Endothelial cell of umbilical vein (primary cell): Measurements from ENCODE around the gene CCDC187. TPM values are rescaled to one million over a fixed set of nuclear protein-coding genes. Genes with fewer than 3 reads are reported as not detected.

ENCODE experiments used
- BruUV-seq: library from RNA; stranded (reverse); fragments of 400-500 nt; replicated peaks from 2 replicates; lab custom pipeline; 2021; lab: Mats Ljungman, UMichigan
- CTCF ChIA-PET: fragments of 300-600, 350-600 bp; sonication (Branson Sonifier 250); formaldehyde crosslinking; loops from one replicate; lab custom pipeline; 2021; ENCODE audit warnings: antibody characterized with exemption, inconsistent platforms; lab: Charles Lee
- POLR2A ChIA-PET: fragments of 300-600, 350-600 bp; sonication (Branson Sonifier 250); formaldehyde crosslinking; loops from one replicate; lab custom pipeline; 2021; ENCODE audit warnings: antibody characterized with exemption, inconsistent platforms; lab: Charles Lee
- DNase-seq: peaks from one replicate; pipeline ENCODE4 v3.0.0-alpha.2; 2011; ENCODE audit warnings: low read depth, low spot score
- FAIRE-seq: peaks from 2 replicates; lab custom pipeline; 2011; peaks lifted over from hg19 to GRCh38; lab: Jason Lieb, UNC
- H2AFZ ChIP-seq: 2 replicates; pipeline ENCODE4 v1.6.0; 2012; ENCODE audit warnings: low read depth, low read length, control low read depth, inconsistent platforms
- H3K27ac ChIP-seq: 2 replicates; pipeline ENCODE4 v1.5.1; 2011; ENCODE audit warnings: low read depth, mild to moderate bottlenecking, control low read depth, low read length, moderate library complexity; ENCODE audit not compliant: insufficient read depth
- H3K27me3 ChIP-seq, 2 experiments: 2 replicates each; pipeline versions ENCODE4 v1.6.0 to v1.6.1; 2011; ENCODE audit warnings: low read length in 2 of 2, mixed read lengths in 1 of 2; ENCODE audit not compliant: control insufficient read depth in 2 of 2, insufficient read depth in 2 of 2
- H3K36me3 ChIP-seq, 2 experiments: 2 replicates in 1 of 2; 3 replicates in 1 of 2; pipeline ENCODE4 v1.5.1; 2011; ENCODE audit warnings: low read length in 2 of 2, mild to moderate bottlenecking in 1 of 2, moderate library complexity in 1 of 2; ENCODE audit not compliant: control insufficient read depth in 2 of 2, insufficient read depth in 2 of 2; ENCODE audit errors: extremely low read depth in 1 of 2
- H3K4me1 ChIP-seq: 3 replicates; pipeline ENCODE4 v1.5.1; 2011; ENCODE audit warnings: mild to moderate bottlenecking, low read length; ENCODE audit not compliant: control insufficient read depth, insufficient read depth; ENCODE audit errors: extremely low read depth
- H3K4me2 ChIP-seq: 2 replicates; pipeline ENCODE4 v1.6.1; 2011; ENCODE audit warnings: low read length, control low read depth, mixed read lengths; ENCODE audit not compliant: insufficient read depth
- H3K4me3 ChIP-seq, 3 experiments: fragments of 200-600 bp in 1 of 3; sonication (generic), shearing (Covaris generic) in 1 of 3; replicated peaks in 1 of 3; 2 replicates each; pipeline ENCODE4 v1.5.1; 2011 to 2016; ENCODE audit warnings: control low read depth in 3 of 3, low read length in 3 of 3, mild to moderate bottlenecking in 2 of 3, inconsistent platforms in 1 of 3, low read depth in 1 of 3, moderate library complexity in 1 of 3; ENCODE audit not compliant: insufficient read depth in 1 of 3
- H3K79me2 ChIP-seq: 2 replicates; pipeline ENCODE4 v1.6.0; 2012; ENCODE audit warnings: low read length, inconsistent platforms; ENCODE audit not compliant: control insufficient read depth, insufficient read depth
- H3K9ac ChIP-seq: replicated peaks from 2 replicates; pipeline ENCODE3; 2011; ENCODE audit warnings: low read length, control low read depth; ENCODE audit not compliant: insufficient read depth; ENCODE audit errors: extremely low read depth
- H3K9me1 ChIP-seq: replicated peaks from 3 replicates; pipeline ENCODE4 v1.6.0; 2011; ENCODE audit warnings: mild to moderate bottlenecking, low read length; ENCODE audit not compliant: control insufficient read depth, insufficient read depth; ENCODE audit errors: extremely low read depth
- H3K9me3 ChIP-seq: replicated peaks from 2 replicates; pipeline ENCODE4 v1.5.1; 2012; ENCODE audit warnings: low read length, inconsistent platforms; ENCODE audit not compliant: control insufficient read depth, insufficient read depth
- H4K20me1 ChIP-seq: replicated peaks from 2 replicates; pipeline ENCODE3; 2011; ENCODE audit warnings: mild to moderate bottlenecking, low read length; ENCODE audit not compliant: control insufficient read depth, insufficient read depth; ENCODE audit errors: extremely low read depth
- CTCF ChIP-seq, 2 donors: IDR thresholded peaks; 1 replicate in 1 of 2; 2 replicates in 1 of 2; pipeline ENCODE4 v1.5.1; 2011; ENCODE audit warnings: low read length in 2 of 2, mild to moderate bottlenecking in 2 of 2, moderate library complexity in 2 of 2, control low read depth in 1 of 2, inconsistent platforms in 1 of 2, low read depth in 1 of 2; ENCODE audit not compliant: insufficient read depth in 1 of 2; ENCODE audit errors: extremely low read depth in 1 of 2
- EZH2 ChIP-seq: IDR thresholded peaks from 2 replicates; pipeline ENCODE4 v1.6.1; 2012; ENCODE audit warnings: borderline replicate concordance, low read depth, mild to moderate bottlenecking, moderate library complexity, low read length, inconsistent platforms; ENCODE audit not compliant: severe bottlenecking
- FOS ChIP-seq: IDR thresholded peaks from 2 replicates; pipeline ENCODE4 v1.6.1; 2011; ENCODE audit warnings: mild to moderate bottlenecking, low read length, moderate library complexity, borderline replicate concordance; ENCODE audit not compliant: insufficient read depth
- GATA2 ChIP-seq: IDR thresholded peaks from 2 replicates; pipeline ENCODE4 v1.7.0; 2011; ENCODE audit warnings: low read depth, mild to moderate bottlenecking, moderate library complexity, mixed read lengths, low read length; ENCODE audit not compliant: insufficient read length, insufficient read depth
- JUN ChIP-seq: IDR thresholded peaks from 2 replicates; pipeline ENCODE4 v1.6.1; 2011; ENCODE audit warnings: borderline replicate concordance, low read depth; ENCODE audit not compliant: insufficient read length, insufficient read depth
- MAX ChIP-seq: IDR thresholded peaks from 2 replicates; pipeline ENCODE4 v1.6.1; 2011; ENCODE audit not compliant: insufficient read depth, insufficient read length
- MYC ChIP-seq: IDR thresholded peaks from one replicate; pipeline ENCODE4 v1.6.1; 2011; ENCODE audit warnings: mild to moderate bottlenecking, low read depth, low read length
- POLR2A ChIP-seq: IDR thresholded peaks from 2 replicates; pipeline ENCODE4 v1.6.1; 2012; ENCODE audit warnings: low read depth, mild to moderate bottlenecking, control low read depth, low read length
- POLR2AphosphoS5 ChIP-seq: IDR thresholded peaks from 2 replicates; pipeline ENCODE4 v1.6.1; 2012; ENCODE audit warnings: low read depth, mild to moderate bottlenecking, control low read depth, low read length, moderate library complexity; ENCODE audit not compliant: insufficient read depth
- dilution Hi-C: fragments of 300-500 bp; cut with MboI; formaldehyde crosslinking; loops from one replicate; pipeline ENCODE4 v1.15.0; 2019; ENCODE audit warnings: low sequenced_read_pairs; ENCODE audit not compliant: extremely low pct_ligation_motif_present
- intact Hi-C: fragments of 100-400 bp; cut with micrococcal nuclease; formaldehyde crosslinking; loops from one replicate; pipeline ENCODE4 v1.10.0; 2022
- polyA plus RNA-seq, 4 experiments: library from polyadenylated mRNA; depleted of rRNA in 3 of 4; stranded (reverse) in 3 of 4; unstranded in 1 of 4; fragments of >200 nt; gene quantifications; 2 replicates each; pipeline versions ENCODE4 v1.2.1 to v1.2.3, GENCODE V29; 2011 to 2012; ENCODE audit warnings: missing spikeins in 1 of 4
- total RNA-seq: library from RNA; stranded (reverse); gene quantifications from 2 replicates; pipeline ENCODE4 v1.2.3, GENCODE V29; 2021

Gene CCDC187
- total and polyA plus RNA-seq, 2 donors (not counting 3 experiments of a cell fraction or from before 2014, with no cell fraction given), result not detected

DNA sequence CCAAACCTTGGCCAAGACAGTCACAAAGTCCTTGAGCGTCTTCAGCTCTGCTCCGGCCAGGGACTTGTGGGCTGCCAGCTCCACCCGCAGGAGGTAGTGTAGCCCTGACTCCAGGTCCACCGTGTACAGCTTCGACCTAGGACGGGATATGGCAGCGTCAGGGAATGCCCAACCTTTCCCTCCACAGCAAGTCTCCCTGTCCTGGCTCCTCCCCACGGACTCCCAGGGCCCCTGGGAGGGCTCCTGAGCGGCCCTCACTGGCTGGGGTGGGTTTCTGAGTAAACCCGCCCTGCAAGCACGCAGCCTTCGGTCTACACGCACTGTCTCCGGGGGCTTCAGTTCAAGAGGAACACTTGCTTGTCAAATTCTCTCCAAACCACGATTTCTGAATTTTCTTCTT is 85.2 kb downstream of the CCDC187 start:
- Histone ChIP-seq H2AFZ (no peak overlapping the region), H3K27ac (no peak overlapping the region), H3K9ac (no peak overlapping the region), H3K79me2 (no peaks in the 10 kb centered on the region), H3K9me3 (no peaks in the 10 kb centered on the region), H3K4me1 (no peaks in the 10 kb centered on the region), H3K36me3 (no peaks in the 10 kb centered on the region), H3K4me2 (no peak overlapping the region), H3K27me3 (no peaks in the 10 kb centered on the region), H4K20me1 (no peaks in the 10 kb centered on the region), H3K4me3 (no peak overlapping the region), H3K9me1 (no peaks in the 10 kb centered on the region)
- intact Hi-C loops, result no loop called here
- no TSS peak for BruUV-seq
- DNase-seq (no peak), FAIRE-seq (no peak)
- TF ChIP-seq CTCF (IDR thresholded peaks at IDR 0.05; ENCODE audit: extremely low read depth in 1 of 2, insufficient read depth in 1 of 2, low read depth in 1 of 2, low read length in 2 of 2) (no peak), POLR2A (no peak), MYC (no peak), GATA2 (no peak), POLR2AphosphoS5 (no peak), JUN (no peak), MAX (no peak), EZH2 (no peak), FOS (no peak)
- ChIA-PET POLR2A (no interaction called here), CTCF (interaction anchor here (1.0 to 2.7 kb wide), 6 partner anchors 9 to 86 kb away, joined by 3 to 11 read pairs (median 6); no protein-coding TSS in a partner anchor)
- dilution Hi-C loops, result no loop called here
